ENCODE results near the gene MBP.

DNA sequence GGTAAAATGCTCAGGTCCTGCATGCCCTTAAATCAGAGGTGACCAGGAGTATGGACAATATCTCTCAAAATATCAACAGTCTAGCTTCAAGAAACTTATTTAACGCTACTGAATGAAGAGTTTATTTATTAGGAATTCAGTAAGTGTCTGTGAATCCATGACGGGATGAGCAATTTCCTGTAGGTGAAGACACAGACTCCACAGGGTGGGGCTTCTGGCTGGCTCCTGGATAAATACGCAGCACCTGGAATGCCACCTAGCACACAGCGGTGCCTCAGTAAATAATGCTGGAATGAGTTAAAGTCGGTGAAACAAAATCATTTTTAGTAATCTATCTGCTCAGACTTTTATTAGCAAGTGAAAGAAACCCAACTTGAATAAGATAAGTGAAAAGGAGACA, 29.4 kb upstream of the MBP start:
- TF ChIP-seq FOXA1 (IDR thresholded peaks at IDR 0.05), result no peak
- no peak for TF ChIP-seq FOXM1 (IDR thresholded peaks at IDR 0.05; ENCODE audit: borderline replicate concordance)
- TF ChIP-seq PKNOX1 (IDR thresholded peaks at IDR 0.05), result no peak
- no peak for TF ChIP-seq BHLHE40 (IDR thresholded peaks at IDR 0.05; ENCODE audit: borderline replicate concordance)
